ENCODE results near the gene ZNF865. TPM values are rescaled to one million over a fixed set of nuclear protein-coding genes. Genes with fewer than 3 reads are reported as not detected.
A peak's percentile ranks its signal among the peaks of the same experiment; 100 is the strongest.

ZNF865 gene
- total and polyA plus RNA-seq, 9 donors, result 0.42 to 20.9 (median 16.5) TPM

GRCh38 chr19:55649268-55650125, 44.0 kb downstream of the ZNF865 start:
- peak overlapping the region in 1 of 2 donors; percentile 78 for H3K27ac ChIP-seq
- peak in 1 of 5 donors; percentile 41 for DNase-seq
- H3K4me3 ChIP-seq, result peak overlapping the region; percentile 63
- H3K4me1 ChIP-seq (ENCODE audit: insufficient read depth), result peaks cover 8% of the 10 kb centered on the region
- H3K27me3 ChIP-seq, result no peaks in the 10 kb centered on the region
- intact Hi-C loops (cut with DNase I), result no loop called here
- TF ChIP-seq EP300 (IDR thresholded peaks at IDR 0.05) (no peak), CTCF (IDR thresholded peaks at IDR 0.05) (no peak)
- H3K9me3 ChIP-seq, result no peaks in the 10 kb centered on the region
- WGBS, 3 donors, result 74 to 82% (median 76%) methylated on average over 14 to 17 of the region's 17 CpGs
- no peaks in the 10 kb centered on the region for H3K36me3 ChIP-seq

- WGBS, 3 donors, result 84 to 90% (median 89%) methylated on average over 4 of the region's 4 CpGs
- Histone ChIP-seq H3K27ac (no peak overlapping the region), H3K36me3 (no peaks in the 10 kb centered on the region), H3K4me3 (no peak overlapping the region), H3K9me3 (no peaks in the 10 kb centered on the region), H3K4me1 (ENCODE audit: insufficient read depth) (peaks cover 8% of the 10 kb centered on the region), H3K27me3 (no peaks in the 10 kb centered on the region)
- TF ChIP-seq POLR2A (IDR thresholded peaks at IDR 0.05), result no peak
- TF ChIP-seq CTCF (IDR thresholded peaks at IDR 0.05), result no peak
- TF ChIP-seq EP300 (IDR thresholded peaks at IDR 0.05), result no peak
- DNase-seq, result peak in 1 of 5 donors; percentile 19
- intact Hi-C loops (cut with DNase I), result no loop called here
Measured at GRCh38 chr19:55650126-55650557, 44.7 kb downstream of the ZNF865 start.

- TF ChIP-seq POLR2A (IDR thresholded peaks at IDR 0.05), result no peak
- no peak for TF ChIP-seq EP300 (IDR thresholded peaks at IDR 0.05)
- TF ChIP-seq CTCF (IDR thresholded peaks at IDR 0.05), result no peak
- 89 to 91% (median 89%) methylated on average over 17 of the region's 17 CpGs for WGBS, 3 donors
- Histone ChIP-seq H3K36me3 (no peaks in the 10 kb centered on the region), H3K4me3 (no peak overlapping the region), H3K4me1 (ENCODE audit: insufficient read depth) (peaks cover 8% of the 10 kb centered on the region), H3K9me3 (no peaks in the 10 kb centered on the region), H3K27me3 (no peaks in the 10 kb centered on the region), H3K27ac (no peak overlapping the region)
- DNase-seq, result peak in 1 of 5 donors; percentile 42
- intact Hi-C loops (cut with DNase I), result no loop called here
Measured at GRCh38 chr19:55650602-55651230, 45.3 kb downstream of the ZNF865 start.

- H3K27ac ChIP-seq, result no peak overlapping the region
- 79 to 87% (median 86%) methylated on average over 18 of the region's 18 CpGs for WGBS, 3 donors
- no peaks in the 10 kb centered on the region for H3K9me3 ChIP-seq
- peak in 2 of 5 donors; percentile 41 to 50 for DNase-seq
- H3K4me1 ChIP-seq (ENCODE audit: insufficient read depth), result peaks cover 9% of the 10 kb centered on the region
- H3K4me3 ChIP-seq, result no peak overlapping the region
- TF ChIP-seq POLR2A (IDR thresholded peaks at IDR 0.05), result no peak
- no peak for TF ChIP-seq EP300 (IDR thresholded peaks at IDR 0.05)
- TF ChIP-seq CTCF (IDR thresholded peaks at IDR 0.05), result no peak
- no peaks in the 10 kb centered on the region for H3K36me3 ChIP-seq
- no peaks in the 10 kb centered on the region for H3K27me3 ChIP-seq
- intact Hi-C loops (cut with DNase I), result no loop called here
Measured at GRCh38 chr19:55651236-55651635, 45.8 kb downstream of the ZNF865 start.

Measured in ovary (tissue), 9 donors.